ENCODE measurements around the gene TDRD6.

The TDRD6 gene

GRCh38 chr6:46687619-46688097 lies at the start of gene TDRD6:
TDRD6 (plus strand) TSS chr6:46687885; CDS start chr6:46688129, 244 bp downstream.
- no peak for TF ChIP-seq EZH2phosphoT487 (IDR thresholded peaks at IDR 0.05; ENCODE audit: borderline replicate concordance)
- Histone ChIP-seq H2AFZ (ENCODE audit: low read length) (no peak within 1 kb of the TSS), H3K4me1 (ENCODE audit: insufficient read depth, low read length, poor library complexity, severe bottlenecking) (no peaks in the 10 kb centered on the region), H3K9ac (ENCODE audit: low read depth, low read length, poor library complexity, severe bottlenecking) (no peak within 1 kb of the TSS), H3K9me3 (ENCODE audit: insufficient read depth, low read depth, low read length) (no peaks in the 10 kb centered on the region), H3F3A (ENCODE audit: low read depth) (no peaks in the 10 kb centered on the region), H3K9me2 (replicated peaks; ENCODE audit: low read depth, low read length) (no peaks in the 10 kb centered on the region), H3K36me3 (ENCODE audit: insufficient read depth, low read length) (no peaks in the 10 kb centered on the region), H3K79me2 (ENCODE audit: insufficient read depth, low read length) (no peaks in the 10 kb centered on the region), H3K4me2 (ENCODE audit: low read depth, low read length, poor library complexity, severe bottlenecking) (no peak within 1 kb of the TSS), H3K27me3 (ENCODE audit: insufficient read depth, low read length, poor library complexity, severe bottlenecking) (no peaks in the 10 kb centered on the region), H4K20me1 (ENCODE audit: insufficient read depth, low read length, poor library complexity, severe bottlenecking) (no peaks in the 10 kb centered on the region), H3K4me3 (ENCODE audit: low read length, poor library complexity, severe bottlenecking) (no peak within 1 kb of the TSS)

- Histone ChIP-seq H3K4me1 (ENCODE audit: insufficient read depth, low read length, poor library complexity, severe bottlenecking) (no peaks in the 10 kb centered on the region), H3K4me3 (ENCODE audit: low read length, poor library complexity, severe bottlenecking) (no peak overlapping the region), H3F3A (ENCODE audit: low read depth) (no peaks in the 10 kb centered on the region), H3K9ac (ENCODE audit: low read depth, low read length, poor library complexity, severe bottlenecking) (no peak overlapping the region), H2AFZ (ENCODE audit: low read length) (no peak overlapping the region), H3K9me2 (replicated peaks; ENCODE audit: low read depth, low read length) (no peaks in the 10 kb centered on the region), H3K27me3 (ENCODE audit: insufficient read depth, low read length, poor library complexity, severe bottlenecking) (no peaks in the 10 kb centered on the region), H4K20me1 (ENCODE audit: insufficient read depth, low read length, poor library complexity, severe bottlenecking) (no peaks in the 10 kb centered on the region), H3K79me2 (ENCODE audit: insufficient read depth, low read length) (no peaks in the 10 kb centered on the region), H3K36me3 (ENCODE audit: insufficient read depth, low read length) (no peaks in the 10 kb centered on the region), H3K9me3 (ENCODE audit: insufficient read depth, low read depth, low read length) (no peaks in the 10 kb centered on the region), H3K4me2 (ENCODE audit: low read depth, low read length, poor library complexity, severe bottlenecking) (no peak overlapping the region)
- TF ChIP-seq EZH2phosphoT487 (IDR thresholded peaks at IDR 0.05; ENCODE audit: borderline replicate concordance) (no peak), CTCF (conservative IDR thresholded peaks at IDR 0.05; ENCODE audit: low read length) (no peak)
These were observed 49.8 kb upstream of the TDRD6 start for GRCh38 chr6:46637933-46638332.

GRCh38 chr6:46638650-46639049 lies 49.0 kb upstream of the TDRD6 start:
- H2AFZ ChIP-seq (ENCODE audit: low read length) = no peak overlapping the region

More at GRCh38 chr6:46638650-46639049, 49.0 kb upstream of the TDRD6 start:
- H3K9me2 ChIP-seq (replicated peaks; ENCODE audit: low read depth, low read length) = no peaks in the 10 kb centered on the region
- H3K9ac ChIP-seq (ENCODE audit: low read depth, low read length, poor library complexity, severe bottlenecking) = no peak overlapping the region
- no peaks in the 10 kb centered on the region for H3F3A ChIP-seq (ENCODE audit: low read depth)
- H3K27me3 ChIP-seq (ENCODE audit: insufficient read depth, low read length, poor library complexity, severe bottlenecking) = no peaks in the 10 kb centered on the region
- H4K20me1 ChIP-seq (ENCODE audit: insufficient read depth, low read length, poor library complexity, severe bottlenecking) = no peaks in the 10 kb centered on the region
- no peak overlapping the region for H3K4me3 ChIP-seq (ENCODE audit: low read length, poor library complexity, severe bottlenecking)
- H3K4me2 ChIP-seq (ENCODE audit: low read depth, low read length, poor library complexity, severe bottlenecking) = no peak overlapping the region
- H3K79me2 ChIP-seq (ENCODE audit: insufficient read depth, low read length) = no peaks in the 10 kb centered on the region
- H3K9me3 ChIP-seq (ENCODE audit: insufficient read depth, low read depth, low read length) = no peaks in the 10 kb centered on the region
- TF ChIP-seq CTCF (conservative IDR thresholded peaks at IDR 0.05; ENCODE audit: low read length) (no peak), EZH2phosphoT487 (IDR thresholded peaks at IDR 0.05; ENCODE audit: borderline replicate concordance) (no peak)
- H3K36me3 ChIP-seq (ENCODE audit: insufficient read depth, low read length) = no peaks in the 10 kb centered on the region
- H3K4me1 ChIP-seq (ENCODE audit: insufficient read depth, low read length, poor library complexity, severe bottlenecking) = no peaks in the 10 kb centered on the region
